ENCODE results near the gene PFN2.
"Not testable (repeated sequence)": the region's sequence is repeated elsewhere in the genome, so short reads cannot be mapped to it uniquely, and the experiment has no call there.

The PFN2 gene, protein sequence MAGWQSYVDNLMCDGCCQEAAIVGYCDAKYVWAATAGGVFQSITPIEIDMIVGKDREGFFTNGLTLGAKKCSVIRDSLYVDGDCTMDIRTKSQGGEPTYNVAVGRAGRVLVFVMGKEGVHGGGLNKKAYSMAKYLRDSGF
- 2.0 to 5.8 (median 3.5) reads per million in 4 experiments for total RNA-seq

DNA sequence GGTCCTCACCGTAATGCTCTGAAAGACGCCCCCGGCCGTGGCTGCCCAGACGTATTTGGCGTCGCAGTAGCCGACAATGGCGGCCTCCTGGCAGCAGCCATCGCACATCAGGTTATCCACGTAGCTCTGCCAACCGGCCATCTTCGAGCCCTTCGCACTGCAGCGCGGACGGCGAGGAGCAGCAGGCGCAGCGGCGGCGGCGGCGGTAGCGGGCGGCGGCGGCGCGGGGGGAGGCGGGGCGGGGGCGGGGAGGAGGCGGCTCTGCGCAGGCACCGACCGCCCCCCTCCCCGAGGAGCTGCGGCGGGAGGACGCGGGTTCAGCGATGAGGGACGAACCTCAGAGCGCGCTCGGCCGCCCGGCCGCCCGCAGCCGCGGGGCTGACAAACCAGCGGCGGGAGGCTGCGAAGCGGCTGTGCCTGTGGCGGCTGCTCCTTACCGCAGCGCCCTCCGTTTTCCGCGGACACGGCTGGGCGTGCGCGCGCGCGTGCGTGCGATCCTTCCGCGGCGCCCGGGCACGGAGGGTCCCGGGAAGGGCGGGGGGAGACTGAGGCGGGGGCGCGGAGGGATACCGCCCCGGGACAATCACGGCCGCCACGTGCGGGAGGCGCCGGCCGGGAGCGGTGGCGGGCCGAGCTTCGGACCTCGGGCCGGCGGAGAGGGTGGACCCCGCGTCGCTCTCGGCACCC, at the start of gene PFN2:
PFN2 (minus strand) TSS at position 180 of the 687 bp plus-strand sequence; CDS start at position 141, 39 bp downstream.
- peak; percentile 45 for DNase-seq

DNA sequence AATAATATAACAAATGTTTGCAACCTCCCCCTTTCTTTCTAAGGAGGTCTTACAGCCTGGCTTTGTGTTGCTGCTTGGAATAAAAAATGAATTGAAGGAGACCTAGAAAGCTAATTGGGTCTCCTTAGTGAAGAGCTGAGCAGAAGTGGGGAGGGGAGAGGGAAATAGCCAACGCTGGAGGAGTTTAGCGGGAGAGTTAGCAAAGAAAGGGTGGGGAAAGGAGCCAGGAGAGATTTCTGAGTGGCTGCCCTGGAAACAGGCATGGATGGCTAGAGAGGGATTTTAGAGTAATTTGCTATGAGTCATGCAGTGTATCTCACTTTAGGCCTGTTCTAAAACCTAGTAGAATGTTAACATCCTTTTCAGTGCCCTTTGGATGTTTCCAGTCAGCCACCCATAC, 45.2 kb upstream of the PFN2 start:
- no peak for DNase-seq

DNA sequence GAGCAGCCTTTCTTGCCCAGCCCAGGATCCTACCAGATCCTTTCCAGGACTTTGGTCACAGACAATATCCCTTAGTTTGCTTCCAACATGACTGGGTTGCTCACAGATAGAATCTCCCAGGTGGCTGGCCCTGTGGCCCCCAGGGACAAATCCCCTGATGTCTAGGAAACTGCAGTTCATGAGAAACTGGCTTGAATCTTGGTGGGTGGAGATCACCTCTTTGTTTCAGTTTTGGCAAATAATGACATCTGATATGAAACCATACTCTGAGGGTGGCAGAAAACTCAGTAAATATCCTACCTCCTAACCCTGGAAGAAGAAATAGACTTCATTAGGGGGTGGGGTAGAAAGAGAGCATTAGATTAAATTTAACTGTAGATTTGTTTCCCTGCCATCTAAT, 44.1 kb upstream of the PFN2 start:
- DNase-seq = no peak

DNA sequence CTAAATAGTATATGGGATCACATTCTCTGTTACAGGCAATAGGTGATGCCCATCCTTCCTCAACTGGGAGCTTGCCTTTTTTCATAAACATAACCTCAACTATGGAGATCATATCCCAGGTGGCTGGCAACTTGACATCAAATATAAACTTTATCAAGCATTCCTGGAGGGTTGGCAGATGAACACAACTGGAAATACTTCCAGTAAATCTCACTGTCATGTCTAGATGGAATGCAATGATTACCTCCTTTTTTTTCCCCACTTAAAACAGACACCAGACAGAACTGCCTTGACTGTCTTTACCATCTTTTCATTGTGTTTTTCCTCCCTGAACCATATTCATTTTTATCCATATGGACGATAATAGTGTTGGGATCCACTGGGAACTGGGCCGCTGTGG, 43.1 kb upstream of the PFN2 start:
- no peak for DNase-seq

DNA sequence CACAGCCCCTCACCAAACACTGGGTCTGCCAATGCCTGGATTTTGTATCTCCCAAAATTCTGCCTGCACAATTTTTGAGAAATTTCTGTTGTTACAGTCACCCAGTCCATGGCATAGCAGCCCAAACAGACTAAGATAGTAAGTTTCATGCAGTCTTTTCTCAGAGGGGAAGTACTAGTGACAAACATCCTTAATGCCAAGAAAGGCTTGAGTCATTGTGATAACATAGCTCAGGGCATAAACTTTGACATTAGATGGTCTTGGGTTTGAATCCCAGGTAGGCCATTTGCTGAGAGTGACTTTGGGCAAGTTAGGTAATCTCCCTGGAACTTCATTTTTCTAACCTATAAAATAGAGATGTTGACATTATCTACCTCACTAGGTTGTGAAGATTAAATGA, 36.1 kb upstream of the PFN2 start:
- DNase-seq = no peak

DNA sequence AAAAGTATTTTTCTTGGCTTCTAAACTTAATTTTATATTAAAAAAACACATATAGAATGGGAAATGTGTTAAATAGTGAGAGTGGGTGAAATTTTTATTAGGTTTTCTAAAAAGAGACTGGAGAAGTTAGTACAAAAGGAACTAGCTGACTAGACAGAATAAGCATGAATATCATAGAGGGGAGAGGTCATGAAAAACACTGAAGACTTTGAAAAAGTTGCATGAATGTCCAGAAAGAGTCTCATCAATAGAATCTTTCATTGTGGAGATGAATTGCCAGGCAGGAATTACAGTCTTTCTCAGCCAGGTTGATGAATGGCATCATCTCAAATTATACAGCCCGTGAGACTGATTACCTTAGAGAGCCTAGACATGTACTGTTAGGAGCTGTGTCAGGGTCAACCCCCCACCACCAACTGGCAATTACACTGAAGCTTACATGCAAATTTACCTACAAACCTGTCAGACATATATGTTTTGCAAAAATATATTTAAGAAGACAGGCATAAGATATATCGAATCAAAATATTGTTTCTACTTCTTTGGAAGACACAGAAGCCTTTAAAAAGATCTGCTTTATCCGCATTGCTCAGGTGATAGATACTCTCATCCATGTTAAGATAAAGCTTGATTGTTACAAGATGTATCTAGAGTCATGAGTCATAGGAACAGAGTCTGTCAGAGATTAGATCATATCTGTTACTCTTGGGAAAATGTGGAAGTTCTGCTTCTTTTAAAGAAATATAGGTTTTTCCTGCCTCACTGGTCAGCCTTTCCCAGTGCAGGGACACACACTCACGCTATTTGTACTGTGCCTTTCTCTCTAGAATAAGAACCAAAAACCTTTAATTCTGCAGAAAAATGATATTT, 34.8 kb upstream of the PFN2 start:
- DNase-seq = no peak

DNA sequence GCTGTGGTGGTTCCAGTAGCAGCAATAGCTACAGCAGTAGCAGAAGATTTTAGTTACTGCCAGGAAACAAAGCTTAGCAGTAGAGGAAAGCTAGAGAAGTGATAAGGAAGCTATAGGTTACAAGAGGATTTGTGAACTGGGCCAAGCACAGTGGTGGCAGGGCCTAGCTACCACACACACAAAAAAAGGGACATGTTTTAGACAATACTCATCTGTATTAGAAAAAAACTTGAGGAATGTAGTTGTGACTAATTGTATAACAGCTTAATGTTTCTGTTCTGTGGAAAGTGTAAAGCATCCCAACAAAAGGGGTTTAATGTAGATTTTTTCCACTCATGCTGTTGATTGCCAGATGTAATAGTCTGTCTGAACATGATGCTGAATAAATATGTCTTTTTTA, 29.9 kb upstream of the PFN2 start:
- no peak for DNase-seq

DNA sequence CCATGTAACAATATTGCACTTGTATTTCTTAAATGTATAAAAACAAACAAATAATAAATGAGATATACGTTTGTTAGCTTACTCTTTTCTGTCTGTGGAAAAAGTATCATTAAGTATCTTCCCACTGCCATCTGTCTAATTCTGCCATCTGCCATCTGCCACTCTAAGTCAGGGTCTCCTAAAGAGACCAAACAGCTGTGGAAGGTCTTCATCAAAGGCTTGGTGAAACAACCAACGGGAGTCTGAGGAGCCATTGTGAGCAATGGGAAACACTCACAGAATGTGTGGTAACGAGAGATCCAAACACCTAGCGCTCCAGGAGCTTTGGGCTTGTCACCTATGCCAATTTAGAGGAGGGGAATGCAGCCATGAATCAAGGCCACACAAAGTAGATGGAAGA, 28.7 kb upstream of the PFN2 start:
- DNase-seq = no peak

DNA sequence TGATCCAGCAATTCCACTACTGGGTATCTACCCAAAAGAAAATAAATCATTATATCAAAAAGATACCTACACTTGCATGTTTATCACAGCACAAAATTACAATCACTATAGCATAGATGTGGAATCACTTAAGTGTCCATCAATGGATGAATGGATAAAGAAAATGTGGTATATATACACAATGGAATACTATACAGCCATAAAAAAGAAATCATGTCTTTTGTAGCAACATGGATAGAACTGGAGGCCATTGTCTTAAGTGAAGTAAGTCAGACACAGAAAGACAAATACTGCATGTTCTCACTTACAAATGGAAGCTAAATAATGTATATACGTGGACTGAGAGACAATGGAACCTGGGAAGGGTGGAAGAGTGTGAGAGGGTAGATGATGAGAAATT, 28.3 kb upstream of the PFN2 start:
- DNase-seq = no peak

DNA sequence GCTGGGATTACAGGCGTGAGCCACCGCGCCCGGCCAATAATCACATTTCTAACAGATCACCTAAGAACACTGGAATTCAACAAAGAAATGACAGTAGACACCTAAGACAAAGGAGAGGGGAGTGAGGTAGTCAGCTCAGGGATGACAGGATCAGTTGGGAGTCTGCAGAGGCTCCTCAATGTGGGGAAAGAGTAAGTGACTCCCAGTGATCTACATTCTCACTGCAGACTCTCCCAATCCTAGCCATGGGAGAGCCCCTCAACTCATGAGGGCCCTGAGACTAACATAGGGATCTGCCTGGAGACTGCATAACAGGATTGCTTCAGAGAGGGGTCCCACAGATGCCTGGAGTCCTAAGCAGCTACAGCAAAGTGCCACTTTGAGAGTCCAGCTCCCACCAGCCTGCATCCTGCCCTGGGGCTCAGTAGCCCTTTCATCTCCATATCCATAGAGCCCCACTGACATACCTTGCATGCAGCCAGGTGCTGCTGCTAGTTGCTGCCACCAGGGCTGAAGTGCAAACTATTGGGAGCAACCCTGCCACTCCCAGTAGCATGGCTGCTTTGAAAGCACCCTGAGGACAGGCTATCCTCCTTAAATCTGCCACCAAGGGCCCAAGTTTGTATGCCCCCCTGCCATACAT, 21.8 kb upstream of the PFN2 start:
- DNase-seq = no peak

DNA sequence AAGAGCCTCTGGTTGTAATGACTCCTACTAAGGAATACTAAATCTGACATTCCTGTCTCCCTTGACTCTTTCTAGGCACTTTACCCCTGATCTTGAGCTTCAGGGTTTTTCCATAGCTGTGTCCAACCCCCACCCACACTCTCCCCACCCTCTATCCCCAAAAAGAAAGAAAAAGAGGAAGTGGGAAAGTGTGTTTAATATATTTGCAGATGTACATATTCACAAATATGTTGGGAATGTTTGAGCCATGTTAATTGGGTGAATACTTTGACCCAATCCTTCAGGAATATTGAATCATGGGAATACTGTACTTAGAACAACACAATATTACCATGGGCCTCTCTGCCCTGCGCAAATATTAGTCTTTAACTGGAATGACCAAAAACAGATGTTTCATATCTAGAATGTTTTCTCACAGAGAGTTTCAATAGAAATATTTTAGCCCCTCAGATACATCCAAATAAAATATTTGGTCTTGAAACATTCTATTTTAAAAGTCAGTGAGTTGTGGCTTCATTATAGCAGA, 19.8 kb upstream of the PFN2 start:
- DNase-seq = no peak

DNA sequence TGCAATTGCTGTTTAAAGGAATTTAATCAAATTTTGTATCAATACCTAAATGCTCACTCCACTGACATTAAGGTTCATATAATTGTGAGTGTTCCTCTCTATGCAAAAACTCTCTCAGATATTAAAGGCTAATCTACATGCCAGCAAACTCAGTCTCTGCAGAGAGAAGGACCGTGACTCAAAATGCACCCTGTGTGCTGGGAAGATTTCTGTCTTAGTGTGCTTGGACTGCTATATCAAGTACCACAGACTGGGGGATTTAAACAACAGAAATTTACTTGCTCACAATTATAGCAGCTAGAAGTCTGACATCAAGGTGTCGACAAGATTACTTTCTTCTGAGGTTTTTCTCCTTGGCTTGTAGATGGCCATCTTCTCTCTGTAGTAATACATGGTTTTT, 18.6 kb upstream of the PFN2 start:
- DNase-seq = no peak

DNA sequence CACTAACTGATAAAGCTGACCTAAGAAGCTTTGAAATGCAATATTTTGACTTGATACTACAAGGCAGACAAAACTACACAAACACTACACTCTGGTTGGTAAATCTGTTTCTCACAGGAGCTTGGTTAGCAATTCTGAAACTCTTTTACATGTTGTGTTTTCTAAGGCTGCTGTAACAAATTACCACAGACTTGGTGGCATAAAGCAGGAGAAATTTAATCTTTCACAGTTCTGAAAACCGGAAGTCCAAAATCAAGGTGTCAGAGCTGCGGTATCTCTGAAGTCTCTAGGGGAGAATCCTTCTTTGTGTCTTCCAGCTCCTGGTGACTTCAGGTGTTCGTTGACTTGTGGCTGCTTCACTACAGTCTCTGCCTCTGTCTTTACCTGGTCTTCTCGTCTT, 12.9 kb upstream of the PFN2 start:
- no peak for DNase-seq

DNA sequence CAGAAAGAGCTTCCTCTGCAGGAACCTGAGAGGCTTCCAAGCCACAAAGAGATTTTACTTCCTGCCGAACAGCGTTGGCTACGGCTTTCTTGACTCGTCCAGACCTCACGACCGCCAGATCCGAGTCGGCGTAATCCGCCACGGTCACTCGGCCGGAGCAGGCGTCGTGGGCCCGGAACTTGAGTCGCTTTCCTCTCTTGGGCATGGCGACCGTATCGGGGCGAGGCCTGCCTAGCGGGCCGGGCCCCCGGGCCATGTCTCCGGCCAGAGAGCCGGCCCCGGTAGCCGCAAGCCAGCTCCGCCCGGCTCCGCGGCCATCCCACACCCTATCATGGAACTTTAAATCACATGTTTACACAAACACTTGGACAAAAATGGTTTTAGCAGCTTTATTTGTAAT, 12.4 kb upstream of the PFN2 start:
- not testable (repeated sequence) for DNase-seq

DNA sequence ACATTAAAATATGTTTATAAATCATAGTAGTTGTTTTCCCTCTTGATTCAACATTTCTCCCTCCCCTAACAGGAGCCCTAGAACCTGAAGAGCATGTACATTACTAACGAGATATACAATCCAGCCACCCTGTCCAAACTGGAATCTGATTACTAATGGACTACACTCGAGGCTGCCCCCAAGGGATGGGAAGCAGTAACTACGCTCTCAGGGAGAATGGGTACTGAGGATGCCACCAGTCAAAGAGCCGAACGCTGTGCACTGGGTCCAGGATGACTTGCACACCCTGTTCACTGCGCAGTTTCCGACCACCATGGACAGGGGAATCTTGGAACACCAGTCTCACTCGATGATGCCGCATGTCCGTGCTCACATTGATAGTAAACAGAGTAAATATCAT, 11.3 kb upstream of the PFN2 start:
- not testable (repeated sequence) for DNase-seq

DNA sequence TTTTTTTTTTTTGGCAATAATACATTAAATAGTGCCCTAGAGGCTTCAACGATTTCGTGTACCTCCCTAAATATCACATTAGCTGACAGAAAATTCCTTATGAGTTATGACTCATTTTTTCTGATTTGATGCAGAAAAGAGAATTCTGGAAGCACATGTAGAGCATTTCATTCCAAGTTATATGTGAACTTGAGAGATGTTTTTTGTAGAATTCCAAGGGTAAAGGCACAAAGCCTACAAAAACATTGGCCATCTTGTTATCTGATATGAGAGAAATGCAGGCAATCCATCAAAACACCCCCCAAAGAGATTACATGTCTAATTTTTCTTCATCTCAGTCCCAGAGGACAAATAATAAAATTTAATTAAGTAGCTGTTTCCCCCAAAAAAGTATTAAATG, 6.7 kb upstream of the PFN2 start:
- no peak for DNase-seq

DNA sequence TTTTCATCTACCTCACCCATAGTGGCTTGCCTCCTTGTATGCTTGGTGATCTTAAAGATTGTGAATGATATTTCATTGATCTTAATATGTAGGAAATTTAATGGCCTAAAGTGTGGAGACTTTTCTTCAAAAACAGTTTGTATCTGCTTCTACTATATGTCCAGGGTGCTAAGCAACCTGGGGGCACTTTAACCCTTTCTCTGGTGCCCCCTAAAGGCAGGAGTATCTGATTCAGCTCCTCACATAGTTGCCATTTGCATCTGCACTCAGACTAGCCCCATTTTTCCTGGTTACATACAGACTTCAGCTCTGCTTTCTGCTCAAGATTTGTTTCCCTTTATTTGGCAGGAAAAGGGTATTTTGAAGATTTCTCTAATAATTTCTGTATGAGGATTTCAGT, 5.2 kb upstream of the PFN2 start:
- DNase-seq = no peak

DNA sequence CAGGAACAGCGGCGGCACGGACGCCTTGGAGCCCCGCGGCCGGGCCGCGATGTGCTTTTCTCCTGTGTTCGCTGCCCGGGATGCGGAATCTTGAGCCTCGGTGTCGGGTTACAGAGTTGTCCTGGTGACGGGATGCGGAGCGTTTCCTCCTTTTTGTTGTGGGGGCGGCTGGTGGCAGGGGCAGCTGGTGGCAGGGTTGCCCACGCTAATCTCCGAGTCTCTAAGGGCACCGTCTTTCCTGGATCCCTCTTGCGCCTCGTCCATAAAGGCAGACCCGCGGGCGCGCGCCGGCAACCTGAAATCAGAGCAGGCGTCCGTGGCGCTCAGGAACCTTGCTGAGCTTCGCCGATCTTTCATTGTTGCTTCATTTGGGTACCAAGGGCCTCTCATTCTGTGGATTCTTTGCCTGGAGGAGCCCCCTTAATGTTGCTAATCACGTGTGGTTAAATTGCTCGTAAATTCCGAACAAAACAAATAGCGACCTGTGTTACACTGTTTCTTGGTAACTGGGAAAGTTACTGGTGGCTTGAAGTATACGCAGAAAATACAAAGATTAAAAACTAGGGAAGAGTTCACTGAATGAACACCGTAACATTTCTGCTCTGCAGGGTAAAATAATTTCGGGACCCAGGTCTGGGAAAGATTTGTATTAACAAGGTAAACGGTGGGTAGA, 844 bp upstream of the PFN2 start:
- peak; percentile 18 for DNase-seq

DNA sequence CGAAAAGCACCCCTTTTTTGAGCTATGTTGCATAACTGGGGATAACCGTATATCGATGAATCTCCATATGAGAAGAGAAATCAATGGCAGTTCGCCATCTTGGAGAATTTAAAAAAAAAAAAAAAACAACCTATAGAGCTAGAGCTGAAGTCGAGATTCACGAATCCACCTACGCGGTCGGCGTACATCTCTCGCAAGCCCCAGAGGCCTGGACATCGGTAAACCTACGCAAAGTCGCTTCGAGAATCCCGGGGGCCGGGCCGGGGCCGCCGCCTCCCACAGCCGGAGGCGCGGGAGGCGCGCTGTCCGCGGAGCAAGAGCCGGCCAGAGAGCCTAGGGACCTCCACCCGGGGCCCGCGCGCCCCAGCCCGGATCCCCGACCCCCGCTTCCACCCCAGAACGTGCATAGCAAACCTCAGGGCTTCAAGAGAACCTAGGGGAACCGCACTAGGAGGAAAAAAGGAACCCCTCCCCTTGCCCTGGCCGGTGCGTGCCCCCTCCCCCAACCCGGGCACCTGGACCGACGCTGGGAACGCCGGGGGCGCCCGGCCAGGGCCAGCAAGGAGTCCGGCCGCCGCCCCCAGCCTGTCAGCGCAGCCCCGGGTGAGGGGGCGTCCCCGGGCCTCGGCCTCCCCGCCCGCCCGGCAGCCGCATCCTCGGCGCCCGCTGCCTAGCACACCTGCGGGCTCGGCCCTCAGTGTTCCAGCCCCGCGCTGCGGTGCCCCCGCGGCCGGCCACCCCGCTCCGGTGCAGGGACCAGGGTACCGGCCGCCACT, 567 bp downstream of the PFN2 start:
- DNase-seq = peak; percentile 60

DNA sequence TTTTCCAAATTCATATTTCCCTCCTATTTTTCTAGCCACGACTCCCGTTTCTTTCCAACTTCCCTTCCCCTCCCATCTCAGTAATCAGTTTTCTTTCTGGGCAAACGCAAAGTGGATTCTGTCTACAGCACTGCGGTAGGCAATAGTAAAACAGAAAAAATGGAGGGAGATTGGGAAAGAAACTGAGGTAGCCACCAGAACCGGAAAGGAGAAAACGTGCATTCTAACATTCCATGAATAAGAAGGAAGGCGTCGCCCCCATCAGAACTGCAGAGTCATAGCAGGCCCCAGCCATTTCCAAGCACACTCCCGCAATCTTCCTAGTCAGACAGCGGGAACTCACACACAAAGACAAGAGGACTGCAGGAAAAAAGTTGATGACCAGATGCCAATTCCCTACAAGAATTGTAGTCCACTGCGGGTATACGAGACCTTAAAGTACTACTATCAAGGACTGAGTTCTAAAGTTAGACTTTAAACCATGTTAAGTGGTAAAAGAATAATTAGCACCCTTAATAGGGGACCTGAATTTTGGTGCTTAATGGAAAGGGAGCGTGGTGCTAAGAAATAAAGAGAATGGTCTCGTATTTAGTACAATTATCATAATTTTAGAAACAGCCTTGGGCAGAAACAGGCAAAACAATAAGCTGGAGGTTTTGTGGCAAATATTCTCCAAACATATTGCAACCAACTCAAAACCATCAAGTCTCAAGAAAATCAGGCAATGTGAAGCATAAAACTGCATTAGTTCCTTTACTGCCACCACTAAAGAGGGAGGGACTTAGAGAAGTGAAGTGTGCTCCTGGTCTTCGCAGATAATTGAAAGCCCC, 1.4 kb downstream of the PFN2 start:
- DNase-seq = no peak

DNA sequence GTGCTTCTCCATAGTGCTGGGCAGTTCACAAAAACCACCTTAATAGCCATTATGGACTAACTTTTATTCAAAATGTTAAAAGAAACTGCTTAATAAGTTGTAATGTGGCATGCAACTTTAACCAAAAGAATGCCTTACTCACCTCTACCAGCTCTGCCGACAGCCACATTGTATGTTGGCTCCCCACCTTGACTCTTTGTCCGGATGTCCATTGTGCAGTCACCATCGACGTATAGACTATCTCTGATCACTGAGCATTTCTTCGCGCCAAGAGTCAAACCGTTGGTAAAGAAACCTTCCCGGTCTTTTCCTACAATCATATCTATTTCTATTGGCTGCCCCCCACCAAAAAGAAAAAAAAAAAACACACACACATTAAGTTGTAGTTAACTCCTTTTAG, 2.5 kb downstream of the PFN2 start:
- DNase-seq = no peak
